Bladder microvascular endothelial cell (primary cell): ENCODE results near the gene COQ3. TPM values are rescaled to one million over a fixed set of nuclear protein-coding genes. Genes with fewer than 3 reads are reported as not detected.

Experiments used
- total RNA-seq: library from RNA; depleted of rRNA; stranded (reverse); fragments of >200 nt; gene quantifications from 2 replicates; pipeline ENCODE4 v1.2.3, GENCODE V29; 2014

The COQ3 gene
- 2.2 and 3.4 TPM in 2 replicates for total RNA-seq

GRCh38 chr6:99393698-99394531, at the start of gene COQ3:
TSS of gene COQ3 (minus strand) at chr6:99394195. CDS start at chr6:99394179, 16 bp downstream.

GRCh38 chr6:99424761-99425646, 31.0 kb upstream of the COQ3 start, which contains the start of gene PNISR:
TSS of gene PNISR (minus strand) at chr6:99425308. CDS start at chr6:99414659, 10,649 bp downstream.

GRCh38 chr6:99349171-99350141, 44.5 kb downstream of the COQ3 start, which contains the start of gene FAXC:
TSS of gene FAXC (minus strand) at chr6:99349674. CDS start at chr6:99349372, 302 bp downstream.

Other genes starting within 250 kb of the COQ3 start
- 0.81 and 1.6 TPM in 2 replicates for gene FAXC, start 44.5 kb downstream of the COQ3 start, total RNA-seq
- 30.1 and 84.7 TPM in 2 replicates for gene PNISR, start 31.1 kb upstream of the COQ3 start, total RNA-seq
- gene USP45, start 121.2 kb upstream of the COQ3 start, total RNA-seq, result 13.9 and 20.1 TPM in 2 replicates
- 58.1 and 68.6 TPM in 2 replicates for gene CCNC, start 174.5 kb upstream of the COQ3 start, total RNA-seq
- not detected in 2 replicates for gene PRDM13, start 212.6 kb upstream of the COQ3 start, total RNA-seq